GM12878 (cell line): ENCODE results near the gene AGBL4. TPM values are rescaled to one million over a fixed set of nuclear protein-coding genes. Genes with fewer than 3 reads are reported as not detected.
A peak's percentile ranks its signal among the peaks of the same experiment; 100 is the strongest.

Experiments used
- ATAC-seq: fragments of 200-7000 bp; cut with Tn5 transposase; 3 replicates; pipeline ENCODE4 v1.9.1; 2020; ENCODE audit warnings: mild to moderate bottlenecking, moderate library complexity
- BruUV-seq: library from RNA; stranded (reverse); fragments of 400-500 nt; replicated peaks from 2 replicates; lab custom pipeline; 2021; lab: Mats Ljungman, UMichigan
- CTCF ChIA-PET: fragments of 300-600 bp; sonication (Branson Sonifier 250); formaldehyde crosslinking; extraction: SDS; loops from one replicate; lab custom pipeline; 2021; ENCODE audit warnings: inconsistent platforms; lab: Yijun Ruan, JAX
- POLR2A ChIA-PET: fragments of 350-600 bp; formaldehyde crosslinking; extraction: SDS; loops from one replicate; lab custom pipeline; 2021; ENCODE audit warnings: inconsistent platforms; lab: Charles Lee
- RAD21 ChIA-PET: fragments of 300-600 bp; sonication (Branson Sonifier 250); formaldehyde crosslinking; loops from one replicate; lab custom pipeline; 2023; ENCODE audit warnings: antibody characterized with exemption; ENCODE audit not compliant: unreplicated experiment; lab: Charles Lee
- SMC1A ChIA-PET: fragments of 300-600 bp; sonication (Branson Sonifier 250); formaldehyde crosslinking; loops from one replicate; lab custom pipeline; 2023; ENCODE audit not compliant: unreplicated experiment, uncharacterized antibody; lab: Charles Lee
- DNase-seq: peaks from one replicate; pipeline ENCODE4 v3.0.0-alpha.2; 2011; ENCODE audit warnings: low read depth, low spot score
- FAIRE-seq: peaks from 3 replicates; lab custom pipeline; 2011; peaks lifted over from hg19 to GRCh38; lab: Jason Lieb, UNC
- H2AFZ ChIP-seq: 2 replicates; pipeline ENCODE4 v1.6.0; 2011; ENCODE audit warnings: low read depth, low read length, control low read depth; ENCODE audit not compliant: control insufficient read depth
- H3K27ac ChIP-seq: 2 replicates; pipeline ENCODE4 v1.5.1; 2011; ENCODE audit warnings: control low read depth; ENCODE audit not compliant: control insufficient read depth, insufficient read depth
- H3K27me3 ChIP-seq, 2 experiments: replicated peaks in 1 of 2; 2 replicates each; pipeline versions ENCODE4 v1.6.0 to v1.6.1; 2011; ENCODE audit warnings: low read length in 1 of 2; ENCODE audit not compliant: control insufficient read depth in 2 of 2, insufficient read depth in 2 of 2
- H3K36me3 ChIP-seq, 2 experiments: 2 replicates each; pipeline ENCODE4 v1.5.1; 2011; ENCODE audit warnings: low read length in 1 of 2; ENCODE audit not compliant: control insufficient read depth in 2 of 2, insufficient read depth in 2 of 2
- H3K4me1 ChIP-seq: 2 replicates; pipeline ENCODE4 v1.6.1; 2011; ENCODE audit warnings: mild to moderate bottlenecking, low read length, moderate library complexity, mixed read lengths; ENCODE audit not compliant: control insufficient read depth, insufficient read depth
- H3K4me2 ChIP-seq: 2 replicates; pipeline ENCODE4 v1.6.0; 2011; ENCODE audit warnings: control low read depth; ENCODE audit not compliant: control insufficient read depth, insufficient read depth
- H3K4me3 ChIP-seq: fragments of 200-600 bp; sonication (generic); 2 replicates; pipeline ENCODE4 v1.5.1; 2016
- H3K79me2 ChIP-seq: 2 replicates; pipeline ENCODE4 v1.6.0; 2011; ENCODE audit warnings: low read length; ENCODE audit not compliant: control insufficient read depth, insufficient read depth
- H3K9ac ChIP-seq: 2 replicates; pipeline ENCODE4 v1.8.0; 2011; ENCODE audit warnings: low read length, control low read depth, mixed read lengths; ENCODE audit not compliant: control insufficient read depth, insufficient read depth
- H3K9me3 ChIP-seq: replicated peaks from 3 replicates; pipeline ENCODE4 v1.5.1; 2011; ENCODE audit warnings: mild to moderate bottlenecking, low read length; ENCODE audit not compliant: control insufficient read depth, insufficient read depth
- H4K20me1 ChIP-seq: 2 replicates; pipeline ENCODE4 v1.6.0; 2011; ENCODE audit not compliant: control insufficient read depth, insufficient read depth
- EZH2 ChIP-seq: IDR thresholded peaks from 2 replicates; pipeline ENCODE4 v1.6.1; 2012; ENCODE audit warnings: low read depth, mild to moderate bottlenecking, control low read depth, inconsistent platforms, low read length, borderline replicate concordance; ENCODE audit not compliant: control insufficient read depth
- LARP7 ChIP-seq: fragments of 450-650 bp; IDR thresholded peaks from 2 replicates; pipeline ENCODE4 v1.6.1; 2017; ENCODE audit warnings: mild to moderate bottlenecking
- SUPT20H ChIP-seq: IDR thresholded peaks from 2 replicates; pipeline ENCODE4 v1.6.1; 2011; ENCODE audit warnings: low read depth, mild to moderate bottlenecking, low read length, moderate library complexity, borderline replicate concordance; ENCODE audit not compliant: control insufficient read depth
- SUZ12 ChIP-seq: fragments of 200-600 bp; sonication (generic); IDR thresholded peaks from one replicate; pipeline ENCODE4 v1.6.1; 2018; ENCODE audit warnings: antibody characterized with exemption, mild to moderate bottlenecking; ENCODE audit not compliant: unreplicated experiment
- WGBS: methylation state at CpG from one replicate; pipeline ENCODE4 v1.1.6; 2016; ENCODE audit warnings: low lambda C conversion rate; ENCODE audit not compliant: insufficient replicate concordance, insufficient coverage; ENCODE audit errors: missing lambda C conversion rate; 5-methylcytosine and 5-hydroxymethylcytosine counted together
- in situ Hi-C: fragments of 300-500 bp; cut with MboI; formaldehyde crosslinking; loops from 9 replicates; pipeline ENCODE4 v1.14.3; 2018; ENCODE audit warnings: mixed read lengths
- intact Hi-C: fragments of 100-400 bp; cut with micrococcal nuclease; formaldehyde crosslinking; loops from one replicate; pipeline ENCODE4 v1.14.2; 2022; ENCODE audit not compliant: unreplicated experiment
- polyA plus RNA-seq, 11 experiments: library from polyadenylated mRNA; depleted of rRNA in 4 of 11; unstranded in 6 of 11; stranded (reverse) in 5 of 11; fragments of >200 nt; fragmentation: Nextera tagmentation in 4 of 11; fragmentation: Illumina TruSeq in 1 of 11; extraction: Ambion mirVana in 4 of 11; extraction: Trizol in 1 of 11; gene quantifications; 1 replicate in 1 of 11; 2 replicates in 10 of 11; pipeline versions ENCODE4 v1.2.1 to v1.2.3, GENCODE V29; 2011 to 2016; ENCODE audit warnings: inconsistent platforms in 2 of 11, missing spikeins in 2 of 11, low read depth in 1 of 11
- total RNA-seq, 4 experiments: library from RNA; depleted of rRNA in 3 of 4; stranded (reverse); fragments of >200 nt in 3 of 4; fragmentation: Illumina TruSeq in 1 of 4; extraction: Trizol in 1 of 4; gene quantifications; 2 replicates each; pipeline versions ENCODE4 v1.2.1 to v1.2.3, GENCODE V29; 2013 to 2021
- TF ChIP-seq, protein P1 (sequence below): fragments of 450-650 bp; IDR thresholded peaks from 2 replicates; pipeline ENCODE4 v1.6.1; 2016; ENCODE audit warnings: mild to moderate bottlenecking

Gene AGBL4
- total and polyA plus RNA-seq, 10 of the 15 experiments (the other 5 are each of a cell fraction or from before 2014, with no cell fraction given) = 0.31 TPM; not detected in 9

DNA sequence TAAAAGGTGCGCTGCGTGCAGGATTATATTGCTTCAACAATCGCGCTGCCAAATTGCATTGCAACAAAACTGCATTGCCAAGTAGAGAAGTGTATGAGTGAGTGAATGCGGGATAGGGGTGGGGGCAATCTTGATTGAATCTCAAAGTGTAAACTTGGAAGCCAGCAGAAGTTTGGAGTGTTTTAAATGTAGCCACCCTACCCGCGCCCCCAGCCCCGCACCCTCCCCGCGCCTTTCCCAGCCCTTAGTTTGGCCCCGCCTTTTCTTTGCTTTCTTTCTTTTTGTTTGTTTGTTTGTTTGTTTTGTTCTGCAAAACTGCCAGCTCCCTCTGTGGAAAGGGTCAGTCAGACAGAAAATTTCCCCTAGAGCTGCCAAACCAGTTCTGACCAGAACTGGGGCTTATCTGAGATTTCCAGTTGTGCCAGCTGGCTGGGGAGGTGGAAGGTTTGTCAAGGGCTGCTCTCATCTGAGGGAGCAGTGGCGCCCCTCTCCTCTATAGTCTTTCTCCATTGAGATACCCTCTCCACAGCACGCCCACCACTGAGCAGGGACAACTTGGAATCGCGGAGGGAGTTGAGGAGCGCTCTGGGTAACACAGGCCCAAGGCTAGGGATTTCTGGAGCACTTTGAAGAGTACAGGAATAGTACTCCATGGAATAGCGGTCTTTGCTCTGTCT lies 1246.4 kb downstream of the AGBL4 start:
- no peaks in the 10 kb centered on the region for H3K79me2 ChIP-seq
- SMC1A ChIA-PET = no interaction called here
- intact Hi-C loops = no loop called here
- no peak overlapping the region for H3K4me3 ChIP-seq
- POLR2A ChIA-PET = no interaction called here
- no peak overlapping the region for H3K27ac ChIP-seq
- no peak overlapping the region for H2AFZ ChIP-seq
- FAIRE-seq (no peak), DNase-seq (no peak), ATAC-seq (no peak)
- peaks cover 7 to 15% of the 10 kb centered on the region in 2 experiments for H3K27me3 ChIP-seq
- no peak overlapping the region for H3K9ac ChIP-seq
- TF ChIP-seq SUPT20H (no peak), EZH2 (no peak)
- no peaks in the 10 kb centered on the region for H3K36me3 ChIP-seq
- no peak overlapping the region for H3K4me2 ChIP-seq
- no TSS peak for BruUV-seq
- H3K9me3 ChIP-seq = no peaks in the 10 kb centered on the region
- no peaks in the 10 kb centered on the region for H3K4me1 ChIP-seq
- 22% methylated on average over 16 of the region's 17 CpGs for WGBS
- CTCF ChIA-PET = no interaction called here
- no peaks in the 10 kb centered on the region for H4K20me1 ChIP-seq
- RAD21 ChIA-PET = no interaction called here
- in situ Hi-C loops = no loop called here

DNA sequence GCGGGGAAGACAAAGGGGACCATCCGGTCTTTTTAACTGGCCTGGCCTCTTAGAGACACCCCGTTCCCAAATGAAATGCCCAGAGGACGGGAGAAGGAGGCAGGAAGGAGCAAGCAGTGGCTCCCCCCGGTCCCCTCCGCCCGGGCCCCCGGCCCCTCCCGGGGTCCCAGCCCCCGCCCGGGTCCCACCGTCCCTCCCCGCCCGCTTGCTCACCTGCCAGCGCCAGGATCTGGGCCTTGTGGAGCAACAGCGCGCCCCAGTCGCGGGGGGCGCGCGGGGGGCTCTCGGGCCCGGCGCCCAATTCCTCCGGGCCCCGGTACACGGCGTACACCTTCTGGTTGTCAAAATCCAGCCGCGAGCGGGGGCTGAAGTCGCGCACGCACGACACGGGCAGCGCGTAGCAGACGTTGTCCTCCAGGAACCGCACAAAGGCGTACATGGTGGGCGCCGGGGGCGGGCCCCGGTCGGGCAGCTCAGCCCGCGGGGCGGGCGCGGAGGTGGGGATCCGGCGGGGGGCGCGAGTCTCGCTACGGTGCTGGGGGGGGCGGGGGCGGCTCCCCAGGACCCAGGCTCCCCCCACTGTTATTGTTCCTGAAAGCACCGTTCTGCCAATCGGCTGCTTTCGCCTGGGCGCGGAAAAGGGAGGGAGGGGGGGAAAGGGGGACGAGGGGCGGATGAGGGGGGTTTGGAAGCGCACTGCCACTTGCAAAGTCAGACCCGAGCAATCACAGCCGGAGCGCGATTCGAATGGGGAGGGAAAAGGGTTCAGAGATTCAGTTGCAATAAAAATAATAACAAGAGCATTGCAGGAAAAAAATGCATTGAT lies 1247.1 kb downstream of the AGBL4 start, which contains the start of gene BEND5:
Gene BEND5 (minus strand): TSS at position 499 of the 826 bp plus-strand sequence. CDS start 60 bp downstream, at position 439.
- WGBS = 2% methylated on average over 47 of the region's 73 CpGs
- in situ Hi-C loops (no loop called here), intact Hi-C loops (no loop called here)
- H3K9me3 ChIP-seq = no peaks in the 10 kb centered on the region
- no peak within 1 kb of the TSS for H3K4me3 ChIP-seq
- H3K36me3 ChIP-seq = no peaks in the 10 kb centered on the region
- peaks cover 7 to 15% of the 10 kb centered on the region in 2 experiments for H3K27me3 ChIP-seq
- no peak within 1 kb of the TSS for H3K27ac ChIP-seq
- SMC1A ChIA-PET = no interaction called here
- ATAC-seq = no peak
- no peaks in the 10 kb centered on the region for H4K20me1 ChIP-seq
- peak; percentile 93 for TF ChIP-seq SUZ12
- TF ChIP-seq, protein P1, sequence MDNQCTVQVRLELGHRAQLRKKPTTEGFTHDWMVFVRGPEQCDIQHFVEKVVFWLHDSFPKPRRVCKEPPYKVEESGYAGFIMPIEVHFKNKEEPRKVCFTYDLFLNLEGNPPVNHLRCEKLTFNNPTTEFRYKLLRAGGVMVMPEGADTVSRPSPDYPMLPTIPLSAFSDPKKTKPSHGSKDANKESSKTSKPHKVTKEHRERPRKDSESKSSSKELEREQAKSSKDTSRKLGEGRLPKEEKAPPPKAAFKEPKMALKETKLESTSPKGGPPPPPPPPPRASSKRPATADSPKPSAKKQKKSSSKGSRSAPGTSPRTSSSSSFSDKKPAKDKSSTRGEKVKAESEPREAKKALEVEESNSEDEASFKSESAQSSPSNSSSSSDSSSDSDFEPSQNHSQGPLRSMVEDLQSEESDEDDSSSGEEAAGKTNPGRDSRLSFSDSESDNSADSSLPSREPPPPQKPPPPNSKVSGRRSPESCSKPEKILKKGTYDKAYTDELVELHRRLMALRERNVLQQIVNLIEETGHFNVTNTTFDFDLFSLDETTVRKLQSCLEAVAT = peak; percentile 78; the same call in 1 of the 2 replicates
- TF ChIP-seq LARP7 = no peak
- CTCF ChIA-PET = no interaction called here
- RAD21 ChIA-PET = no interaction called here
- no peak for FAIRE-seq
- H3K4me2 ChIP-seq = no peak within 1 kb of the TSS
- no peak within 1 kb of the TSS for H3K9ac ChIP-seq
- no TSS peak for BruUV-seq
- POLR2A ChIA-PET = no interaction called here
- no peaks in the 10 kb centered on the region for H3K4me1 ChIP-seq
- DNase-seq = no peak
- H3K79me2 ChIP-seq = no peaks in the 10 kb centered on the region
- H2AFZ ChIP-seq = no peak within 1 kb of the TSS
